BE2C (cell line): Measurements from ENCODE around the gene MGST2.

Experiments used
- DNase-seq: peaks from one replicate; pipeline ENCODE4 v3.0.0-alpha.2; 2020
- H3K27me3 ChIP-seq: fragments of 250-450 bp; sonication (Bioruptor Pico); 2 replicates; pipeline ENCODE4 v1.5.1; 2020; ENCODE audit warnings: mild to moderate bottlenecking
- H3K36me3 ChIP-seq: fragments of 250-450 bp; sonication (Bioruptor Pico); 2 replicates; pipeline ENCODE4 v1.5.1; 2020; ENCODE audit warnings: mild to moderate bottlenecking
- H3K4me1 ChIP-seq: fragments of 250-450 bp; sonication (Bioruptor Pico); 2 replicates; pipeline ENCODE4 v1.5.1; 2020
- H3K4me3 ChIP-seq: 2 replicates; pipeline ENCODE4 v1.5.1; 2011; ENCODE audit warnings: low read depth, low read length
- H3K9me3 ChIP-seq: fragments of 250-450 bp; sonication (Bioruptor Pico); 2 replicates; pipeline ENCODE4 v1.5.1; 2020
- CTCF ChIP-seq: IDR thresholded peaks from 2 replicates; pipeline ENCODE4 v1.5.1; 2012; ENCODE audit warnings: mild to moderate bottlenecking, low read depth, low read length

Gene MGST2

DNA sequence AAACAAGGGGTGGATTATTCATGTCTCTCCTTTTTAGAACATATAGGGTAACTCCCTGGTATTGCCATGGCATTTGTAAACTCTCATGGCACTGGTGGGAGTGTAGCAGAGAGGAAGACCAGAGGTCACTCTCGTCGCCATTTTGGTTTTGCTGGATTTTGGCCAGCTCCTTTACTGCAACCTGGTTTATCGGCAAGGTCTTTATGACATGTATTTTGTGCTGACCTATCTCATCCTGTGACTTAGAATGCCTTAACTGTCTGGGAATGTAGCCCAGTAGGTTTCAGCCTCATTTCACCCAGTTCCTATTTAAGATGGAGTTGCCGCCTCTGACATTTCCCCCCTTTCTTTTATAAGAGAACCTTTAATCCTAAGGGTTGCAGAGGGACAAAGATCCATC is 45.8 kb downstream of the MGST2 start:
- no peak for TF ChIP-seq CTCF
- no peaks in the 10 kb centered on the region for H3K4me1 ChIP-seq
- no peak for DNase-seq
- no peaks in the 10 kb centered on the region; the same call in 1 of the 2 replicates for H3K9me3 ChIP-seq
- no peak overlapping the region for H3K4me3 ChIP-seq
- H3K27me3 ChIP-seq = no peaks in the 10 kb centered on the region
- peaks cover 6% of the 10 kb centered on the region for H3K36me3 ChIP-seq

GRCh38 chr4:139712882-139713281 is 47.3 kb downstream of the MGST2 start:
- Histone ChIP-seq H3K9me3 (no peaks in the 10 kb centered on the region; the same call in 1 of the 2 replicates), H3K27me3 (no peaks in the 10 kb centered on the region), H3K4me1 (no peaks in the 10 kb centered on the region), H3K36me3 (peaks cover 6% of the 10 kb centered on the region), H3K4me3 (no peak overlapping the region)
- DNase-seq = no peak
- TF ChIP-seq CTCF = no peak

DNA sequence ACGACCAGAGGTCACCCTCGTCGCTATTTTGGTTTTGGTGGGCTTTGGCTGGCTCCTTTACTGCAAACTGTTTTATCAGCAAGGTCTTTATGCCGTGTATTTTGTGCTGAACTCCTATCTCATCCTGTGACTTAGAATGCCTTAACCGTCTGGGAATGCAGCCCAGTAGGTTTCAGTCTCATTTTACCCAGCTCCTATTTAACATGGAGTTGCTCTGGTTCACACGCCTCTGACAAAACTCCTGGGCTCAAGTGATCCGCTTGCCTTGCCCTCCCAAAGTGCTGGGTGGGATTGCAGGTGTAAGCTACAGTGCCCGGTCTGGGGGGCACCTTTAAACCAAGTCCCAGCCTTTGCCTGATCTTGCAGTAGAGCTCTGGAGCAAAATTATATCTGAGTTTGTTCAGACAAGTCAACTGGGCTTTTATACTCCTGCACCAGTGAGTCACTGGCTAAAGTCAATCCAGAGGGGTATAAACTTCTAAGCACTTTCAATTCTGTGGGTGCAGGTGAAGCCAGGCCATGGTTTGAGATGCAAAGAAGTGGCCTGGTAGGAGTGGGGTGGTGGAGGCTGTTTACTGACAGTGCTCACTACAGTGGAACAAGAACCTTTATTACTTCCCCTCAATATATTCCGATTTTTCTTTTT is 50.2 kb downstream of the MGST2 start:
- no peak overlapping the region for H3K4me3 ChIP-seq
- no peaks in the 10 kb centered on the region for H3K4me1 ChIP-seq
- H3K9me3 ChIP-seq = no peaks in the 10 kb centered on the region
- H3K36me3 ChIP-seq = peaks cover 25% of the 10 kb centered on the region
- H3K27me3 ChIP-seq = no peaks in the 10 kb centered on the region
- no peak for TF ChIP-seq CTCF
- no peak for DNase-seq

DNA sequence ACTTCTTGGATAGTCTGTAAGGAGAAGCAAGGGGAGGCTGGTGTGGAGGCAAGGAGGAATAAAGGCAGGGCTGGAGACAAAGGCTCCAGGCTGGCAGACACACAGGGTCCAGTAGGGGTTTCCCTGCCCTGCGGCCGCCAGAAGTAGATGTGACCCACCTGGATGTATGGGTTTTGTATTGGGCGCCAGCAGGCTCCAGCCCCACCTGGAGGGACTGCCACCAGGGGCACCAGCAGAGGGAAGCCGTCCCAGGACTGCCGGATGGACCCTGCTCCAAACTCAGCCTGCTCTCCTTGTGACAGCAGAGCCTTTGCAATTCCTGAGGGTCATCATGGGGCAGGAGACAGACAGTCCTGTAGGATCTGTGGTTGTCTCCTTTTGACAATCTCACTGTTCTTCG is 52.7 kb downstream of the MGST2 start:
- peaks cover 4% of the 10 kb centered on the region; the same call in 1 of the 2 replicates for H3K4me1 ChIP-seq
- DNase-seq = no peak
- H3K9me3 ChIP-seq = no peaks in the 10 kb centered on the region
- H3K27me3 ChIP-seq = no peaks in the 10 kb centered on the region
- no peak for TF ChIP-seq CTCF
- peaks cover 25% of the 10 kb centered on the region for H3K36me3 ChIP-seq
- H3K4me3 ChIP-seq = no peak overlapping the region

DNA sequence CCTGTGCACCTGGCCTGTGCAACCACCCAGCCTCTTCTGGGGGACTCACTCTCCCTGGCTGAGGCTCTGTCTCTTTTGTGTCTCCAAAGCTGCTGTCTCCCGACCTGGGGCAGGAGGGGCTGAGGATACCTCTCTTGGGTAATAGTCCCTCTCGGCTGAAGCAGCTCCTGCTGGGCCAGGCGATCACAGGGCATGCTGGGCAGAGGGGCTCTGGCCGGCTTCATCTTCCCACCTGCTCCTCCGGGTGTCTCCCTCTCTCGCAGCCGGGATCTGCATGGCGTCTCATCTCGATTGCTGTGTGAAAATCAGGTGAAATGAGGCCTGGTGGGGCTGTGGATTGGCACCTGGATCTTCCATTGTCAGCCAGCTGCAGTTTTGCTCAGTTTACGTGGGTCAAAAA is 53.2 kb downstream of the MGST2 start:
- no peak for TF ChIP-seq CTCF
- H3K27me3 ChIP-seq = no peaks in the 10 kb centered on the region
- H3K4me1 ChIP-seq = peaks cover 4% of the 10 kb centered on the region; the same call in 1 of the 2 replicates
- H3K9me3 ChIP-seq = no peaks in the 10 kb centered on the region
- H3K36me3 ChIP-seq = peaks cover 25% of the 10 kb centered on the region
- no peak overlapping the region for H3K4me3 ChIP-seq
- no peak for DNase-seq

GRCh38 chr4:139719381-139720101 is 53.9 kb downstream of the MGST2 start:
- TF ChIP-seq CTCF = no peak
- Histone ChIP-seq H3K4me3 (no peak overlapping the region), H3K36me3 (peaks cover 25% of the 10 kb centered on the region), H3K9me3 (no peaks in the 10 kb centered on the region), H3K27me3 (no peaks in the 10 kb centered on the region), H3K4me1 (peaks cover 4% of the 10 kb centered on the region; the same call in 1 of the 2 replicates)
- no peak for DNase-seq
